NCI-H748 (cell line): ENCODE results near the gene CCNI.

ENCODE experiments used
- DNase-seq: peaks from one replicate; lab custom pipeline; 2025; ENCODE audit not compliant: unreplicated experiment; lab: John Stamatoyannopoulos, UW

Gene CCNI

GRCh38 chr4:77007358-77008230, 68.2 kb downstream of the CCNI start:
- no peak for DNase-seq

- DNase-seq = no peak
These were observed 68.9 kb downstream of the CCNI start for GRCh38 chr4:77006753-77007353.

- no peak for DNase-seq
These were observed 72.4 kb downstream of the CCNI start for GRCh38 chr4:77003400-77003799.

GRCh38 chr4:77002321-77003107, 73.3 kb downstream of the CCNI start:
- no peak for DNase-seq

GRCh38 chr4:77001907-77002306, 73.9 kb downstream of the CCNI start:
- no peak for DNase-seq

GRCh38 chr4:76998251-76998901, 77.4 kb downstream of the CCNI start:
- no peak for DNase-seq

- DNase-seq = no peak
These were observed 78.3 kb downstream of the CCNI start for GRCh38 chr4:76997532-76997931.
